Effector memory CD8-positive, alpha-beta T cell (primary cell): ENCODE measurements around the gene SMCO4.
A peak's percentile ranks its signal among the peaks of the same experiment; 100 is the strongest.

Experiments
- ATAC-seq: fragments of 150-1000 bp; cut with Tn5 transposase; replicated peaks from 2 replicates; pipeline ENCODE4 v1.10.0; 2021; ENCODE audit warnings: mild to moderate bottlenecking, moderate library complexity
- DNase-seq, 3 experiments: peaks; one replicate each; pipeline ENCODE4 v3.0.0; 2021
- H3K27ac Mint-ChIP-seq, 2 donors: one replicate each; pipeline ENCODE4 v1.8.0; 2022; ENCODE audit warnings: mild to moderate bottlenecking in 2 of 2, mixed read lengths in 2 of 2, moderate library complexity in 2 of 2
- H3K27me3 Mint-ChIP-seq, 2 donors: one replicate each; pipeline ENCODE4 v1.8.0; 2022; ENCODE audit warnings: mixed read lengths in 2 of 2
- H3K36me3 Mint-ChIP-seq: one replicate; pipeline ENCODE4 v1.8.0; 2022; ENCODE audit warnings: mild to moderate bottlenecking, moderate library complexity, mixed read lengths; ENCODE audit not compliant: insufficient read depth
- H3K4me1 Mint-ChIP-seq, 2 donors: one replicate each; pipeline ENCODE4 v1.8.0; 2022; ENCODE audit warnings: low read depth in 2 of 2, mixed read lengths in 2 of 2
- H3K4me3 Mint-ChIP-seq, 2 donors: one replicate each; pipeline ENCODE4 v1.8.0; 2022; ENCODE audit warnings: mild to moderate bottlenecking in 2 of 2, mixed read lengths in 2 of 2, moderate library complexity in 2 of 2
- H3K9me3 Mint-ChIP-seq, 2 donors: one replicate each; pipeline ENCODE4 v1.8.0; 2022; ENCODE audit warnings: mixed read lengths in 2 of 2

Gene SMCO4

GRCh38 chr11:93529707-93530467, 13.3 kb downstream of the SMCO4 start:
- DNase-seq (no peak), ATAC-seq (no peak)
- Mint-ChIP-seq H3K27ac (peak overlapping the region; percentile 1 to 11), H3K4me3 (peak overlapping the region in 1 of 2 donors; percentile 43), H3K4me1 (peaks cover 7 to 26% of the 10 kb centered on the region in 2 donors), H3K27me3 (peaks cover 0 to 2% of the 10 kb centered on the region in 2 donors), H3K9me3 (no peaks in the 10 kb centered on the region), H3K36me3 (no peaks in the 10 kb centered on the region)

- peak overlapping the region in 1 of 2 donors; percentile 43 for H3K4me3 Mint-ChIP-seq
- H3K27me3 Mint-ChIP-seq = no peaks in the 10 kb centered on the region
- ATAC-seq (no peak), DNase-seq (no peak)
- H3K4me1 Mint-ChIP-seq = peaks cover 7 to 35% of the 10 kb centered on the region in 2 donors
- H3K27ac Mint-ChIP-seq = peak overlapping the region in 1 of 2 donors; percentile 11
- no peaks in the 10 kb centered on the region for H3K9me3 Mint-ChIP-seq
- no peaks in the 10 kb centered on the region for H3K36me3 Mint-ChIP-seq
Measured at GRCh38 chr11:93528757-93529645, 14.2 kb downstream of the SMCO4 start.

DNA sequence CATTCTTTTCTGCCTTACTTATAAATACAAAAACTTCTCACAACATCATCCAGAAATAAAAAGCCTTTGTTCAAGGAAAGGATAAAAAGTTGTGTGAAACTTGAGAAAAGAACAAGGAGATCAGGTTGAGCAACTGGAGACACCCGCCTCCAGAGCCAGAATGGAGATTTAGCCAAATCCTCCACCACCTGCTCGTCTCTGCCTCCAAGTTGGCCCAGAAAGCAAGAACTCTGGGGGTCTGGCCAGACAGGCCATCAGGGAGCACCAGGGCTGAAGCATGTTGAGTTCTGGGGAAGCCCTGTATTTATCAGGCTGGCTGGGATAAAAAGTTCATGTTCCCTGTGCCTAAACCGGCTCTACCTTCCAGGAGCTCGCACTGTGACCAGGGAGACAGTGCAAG, 14.9 kb downstream of the SMCO4 start:
- Mint-ChIP-seq H3K9me3 (no peaks in the 10 kb centered on the region), H3K4me3 (peak overlapping the region in 1 of 2 donors; percentile 26), H3K27me3 (no peaks in the 10 kb centered on the region), H3K36me3 (no peaks in the 10 kb centered on the region), H3K4me1 (peaks cover 7 to 35% of the 10 kb centered on the region in 2 donors), H3K27ac (peak overlapping the region in 1 of 2 donors; percentile 11)
- no peak for DNase-seq
- no peak for ATAC-seq

DNA sequence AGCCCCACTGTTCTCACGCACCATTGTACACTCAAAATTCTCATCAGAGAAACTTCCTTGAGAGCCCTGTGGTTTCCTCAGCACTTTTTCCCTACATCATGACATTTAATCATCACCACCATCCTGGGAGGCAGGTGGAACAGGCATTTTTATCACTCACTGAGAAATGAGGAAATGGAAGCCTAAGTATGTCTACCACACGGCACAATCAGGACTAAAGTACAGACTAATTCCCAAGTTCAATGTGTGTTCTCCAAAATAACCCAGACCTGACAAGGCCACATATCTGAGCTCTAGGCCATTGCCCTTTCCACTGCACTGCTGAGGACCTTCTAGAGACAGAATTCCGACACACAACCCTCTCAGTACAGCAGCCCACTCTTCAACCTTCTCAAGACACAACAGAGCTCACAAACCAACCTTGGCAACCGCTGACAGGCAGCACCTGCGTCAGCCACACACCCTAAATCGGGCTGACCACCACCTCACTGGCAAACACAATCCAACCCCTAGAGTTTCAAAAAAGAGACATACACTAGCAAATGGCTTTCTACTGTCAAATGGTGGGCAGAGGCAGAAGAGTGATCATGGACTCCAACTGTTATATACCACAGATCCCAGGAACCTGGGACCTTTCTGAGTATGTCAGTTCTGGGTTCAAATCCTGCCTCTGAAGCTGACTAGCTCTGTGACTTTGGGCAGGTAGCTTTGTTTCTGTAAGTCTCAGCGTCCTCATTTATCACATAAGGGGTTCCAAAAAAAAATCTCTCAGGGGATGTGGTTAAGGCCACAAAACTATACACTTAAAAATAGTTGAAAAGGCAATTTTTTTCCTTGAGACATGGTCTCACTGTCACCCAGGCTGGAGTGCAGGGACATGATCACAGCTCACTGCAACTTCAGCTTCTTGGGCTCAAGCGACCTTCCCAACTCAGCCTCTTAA, 16.3 kb downstream of the SMCO4 start:
- ATAC-seq = peak; percentile 52
- H3K4me3 Mint-ChIP-seq = peak overlapping the region in 1 of 2 donors; percentile 71
- no peak for DNase-seq
- H3K27ac Mint-ChIP-seq = peak overlapping the region in 1 of 2 donors; percentile 6
- no peaks in the 10 kb centered on the region for H3K9me3 Mint-ChIP-seq
- H3K36me3 Mint-ChIP-seq = no peaks in the 10 kb centered on the region
- no peaks in the 10 kb centered on the region for H3K27me3 Mint-ChIP-seq
- H3K4me1 Mint-ChIP-seq = peaks cover 7 to 38% of the 10 kb centered on the region in 2 donors

- Mint-ChIP-seq H3K27ac (peak overlapping the region in 1 of 2 donors; percentile 6), H3K4me3 (peak overlapping the region in 1 of 2 donors; percentile 71), H3K36me3 (no peaks in the 10 kb centered on the region), H3K27me3 (no peaks in the 10 kb centered on the region), H3K9me3 (no peaks in the 10 kb centered on the region), H3K4me1 (peaks cover 8 to 40% of the 10 kb centered on the region in 2 donors)
- ATAC-seq = no peak
- no peak for DNase-seq
Measured at GRCh38 chr11:93526346-93526633, 16.9 kb downstream of the SMCO4 start.

- ATAC-seq = no peak
- H3K4me3 Mint-ChIP-seq = peak overlapping the region in 1 of 2 donors; percentile 71
- H3K27ac Mint-ChIP-seq = peak overlapping the region in 1 of 2 donors; percentile 6
Measured at GRCh38 chr11:93525601-93526345, 17.4 kb downstream of the SMCO4 start.

DNA sequence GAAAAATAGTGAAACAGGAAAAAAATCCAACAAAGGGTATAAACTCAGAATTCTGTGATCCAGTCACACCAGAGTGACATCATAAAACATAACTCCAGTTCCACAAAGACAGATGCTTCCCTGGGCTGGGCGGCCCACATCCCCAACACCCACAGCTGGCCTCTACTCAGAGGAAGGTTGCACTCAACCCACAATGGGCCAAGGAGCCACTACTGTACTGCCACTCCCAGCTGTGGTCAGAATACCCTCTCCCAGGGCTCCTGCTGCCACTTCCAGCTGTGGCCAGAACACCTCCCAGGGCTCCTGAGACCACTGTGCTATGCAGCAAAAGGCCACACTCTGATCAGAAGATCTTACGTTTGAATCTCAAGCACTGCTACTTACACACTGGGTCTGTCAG, 18.3 kb downstream of the SMCO4 start:
- peaks cover 4 to 38% of the 10 kb centered on the region in 2 donors for H3K4me1 Mint-ChIP-seq
- H3K4me3 Mint-ChIP-seq = peak overlapping the region in 1 of 2 donors; percentile 71
- no peaks in the 10 kb centered on the region for H3K9me3 Mint-ChIP-seq
- H3K36me3 Mint-ChIP-seq = no peaks in the 10 kb centered on the region
- no peak for ATAC-seq
- H3K27me3 Mint-ChIP-seq = no peaks in the 10 kb centered on the region
- DNase-seq = no peak
- peak overlapping the region in 1 of 2 donors; percentile 89 for H3K27ac Mint-ChIP-seq

More at GRCh38 chr11:93525601-93526345, 17.4 kb downstream of the SMCO4 start:
- no peaks in the 10 kb centered on the region for H3K27me3 Mint-ChIP-seq
- no peak for DNase-seq
- H3K9me3 Mint-ChIP-seq = no peaks in the 10 kb centered on the region
- peaks cover 10 to 44% of the 10 kb centered on the region in 2 donors for H3K4me1 Mint-ChIP-seq
- no peaks in the 10 kb centered on the region for H3K36me3 Mint-ChIP-seq

GRCh38 chr11:93524173-93524536, 19.0 kb downstream of the SMCO4 start:
- peak overlapping the region in 1 of 2 donors; percentile 71 for H3K4me3 Mint-ChIP-seq
- H3K27me3 Mint-ChIP-seq = no peaks in the 10 kb centered on the region
- ATAC-seq = no peak
- no peaks in the 10 kb centered on the region for H3K36me3 Mint-ChIP-seq
- peak overlapping the region in 1 of 2 donors; percentile 89 for H3K27ac Mint-ChIP-seq
- H3K4me1 Mint-ChIP-seq = peaks cover 4 to 39% of the 10 kb centered on the region in 2 donors
- DNase-seq = no peak
- no peaks in the 10 kb centered on the region for H3K9me3 Mint-ChIP-seq

DNA sequence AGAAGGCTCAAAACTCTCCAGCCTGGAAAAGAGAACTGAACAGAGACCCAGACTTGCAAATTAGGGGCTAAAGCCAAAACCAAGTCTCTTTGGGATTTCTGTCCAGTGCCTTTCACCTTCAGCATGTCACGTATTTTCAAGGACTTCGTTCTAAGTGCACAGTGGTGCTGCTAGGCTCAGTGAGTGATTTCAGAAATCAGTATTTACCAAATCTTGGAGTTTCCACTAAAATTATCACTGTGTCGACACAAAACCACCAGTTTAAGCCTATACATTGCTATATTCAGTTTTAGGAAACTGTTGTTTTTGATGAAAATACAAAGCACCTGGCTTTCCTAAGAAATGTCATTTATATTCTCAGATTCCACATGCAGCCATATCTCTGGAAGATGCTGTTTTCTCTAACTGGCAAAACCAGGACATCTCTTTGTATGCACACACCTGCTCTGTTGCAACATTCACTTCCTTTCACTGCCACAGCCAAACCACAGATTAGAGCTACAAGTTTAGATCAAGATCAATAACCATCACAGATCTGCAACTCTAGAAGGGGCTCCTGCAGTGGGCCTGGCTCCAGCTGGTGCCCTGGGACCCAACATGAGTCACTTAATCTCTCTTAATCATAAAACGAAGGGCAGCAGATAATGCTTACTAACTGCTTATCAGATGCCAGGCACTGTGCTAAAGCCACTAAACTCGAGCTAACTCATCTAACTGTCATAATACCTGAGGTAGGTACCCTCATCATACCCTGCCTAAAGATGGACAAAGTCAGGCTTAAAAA, 22.3 kb downstream of the SMCO4 start:
- Mint-ChIP-seq H3K27me3 (no peaks in the 10 kb centered on the region), H3K36me3 (no peaks in the 10 kb centered on the region), H3K4me3 (peak overlapping the region in 1 of 2 donors; percentile 5), H3K4me1 (peaks cover 4 to 28% of the 10 kb centered on the region in 2 donors), H3K9me3 (no peaks in the 10 kb centered on the region), H3K27ac (peak overlapping the region in 1 of 2 donors; percentile 24)
- peak; percentile 50 for ATAC-seq
- DNase-seq = no peak

GRCh38 chr11:93519179-93519578, 24.0 kb downstream of the SMCO4 start:
- no peaks in the 10 kb centered on the region for H3K9me3 Mint-ChIP-seq
- DNase-seq (no peak), ATAC-seq (no peak)
- no peaks in the 10 kb centered on the region for H3K36me3 Mint-ChIP-seq
- no peaks in the 10 kb centered on the region for H3K27me3 Mint-ChIP-seq
- no peak overlapping the region for H3K27ac Mint-ChIP-seq
- H3K4me1 Mint-ChIP-seq = peaks cover 4 to 19% of the 10 kb centered on the region in 2 donors
- H3K4me3 Mint-ChIP-seq = no peak overlapping the region

DNA sequence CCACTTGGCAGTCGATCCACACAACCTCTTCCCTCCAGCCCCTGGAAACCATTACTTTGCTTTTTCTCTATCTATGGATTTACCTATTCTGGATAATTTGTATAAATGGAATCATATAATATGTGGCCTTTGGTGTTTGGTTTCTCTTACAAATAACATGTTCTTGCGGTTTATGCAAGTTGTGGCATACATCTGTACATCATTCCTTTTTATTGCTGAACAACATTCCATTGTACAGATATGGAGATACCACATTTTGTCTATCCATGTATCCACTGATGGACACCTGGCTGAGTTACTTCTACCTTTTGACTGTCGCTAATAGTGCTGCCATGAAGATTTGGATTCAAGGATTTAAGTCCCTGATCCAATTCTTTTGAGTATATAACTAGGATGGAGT, 25.1 kb downstream of the SMCO4 start:
- DNase-seq (no peak), ATAC-seq (no peak)
- no peak overlapping the region for H3K4me3 Mint-ChIP-seq
- no peaks in the 10 kb centered on the region for H3K9me3 Mint-ChIP-seq
- H3K27ac Mint-ChIP-seq = no peak overlapping the region
- peaks cover 0 to 5% of the 10 kb centered on the region in 2 donors for H3K27me3 Mint-ChIP-seq
- peaks cover 4 to 17% of the 10 kb centered on the region in 2 donors for H3K4me1 Mint-ChIP-seq
- no peaks in the 10 kb centered on the region for H3K36me3 Mint-ChIP-seq

GRCh38 chr11:93517611-93518010, 25.6 kb downstream of the SMCO4 start:
- no peaks in the 10 kb centered on the region for H3K36me3 Mint-ChIP-seq
- H3K9me3 Mint-ChIP-seq = no peaks in the 10 kb centered on the region
- DNase-seq = no peak
- peaks cover 0 to 5% of the 10 kb centered on the region in 2 donors for H3K27me3 Mint-ChIP-seq
- H3K27ac Mint-ChIP-seq = no peak overlapping the region
- ATAC-seq = no peak
- no peak overlapping the region for H3K4me3 Mint-ChIP-seq
- H3K4me1 Mint-ChIP-seq = peaks cover 4 to 17% of the 10 kb centered on the region in 2 donors
